ENCODE results near the gene NTN4.
"Not testable (repeated sequence)": the region's sequence is repeated elsewhere in the genome, so short reads cannot be mapped to it uniquely, and the experiment has no call there.

Gene NTN4

DNA sequence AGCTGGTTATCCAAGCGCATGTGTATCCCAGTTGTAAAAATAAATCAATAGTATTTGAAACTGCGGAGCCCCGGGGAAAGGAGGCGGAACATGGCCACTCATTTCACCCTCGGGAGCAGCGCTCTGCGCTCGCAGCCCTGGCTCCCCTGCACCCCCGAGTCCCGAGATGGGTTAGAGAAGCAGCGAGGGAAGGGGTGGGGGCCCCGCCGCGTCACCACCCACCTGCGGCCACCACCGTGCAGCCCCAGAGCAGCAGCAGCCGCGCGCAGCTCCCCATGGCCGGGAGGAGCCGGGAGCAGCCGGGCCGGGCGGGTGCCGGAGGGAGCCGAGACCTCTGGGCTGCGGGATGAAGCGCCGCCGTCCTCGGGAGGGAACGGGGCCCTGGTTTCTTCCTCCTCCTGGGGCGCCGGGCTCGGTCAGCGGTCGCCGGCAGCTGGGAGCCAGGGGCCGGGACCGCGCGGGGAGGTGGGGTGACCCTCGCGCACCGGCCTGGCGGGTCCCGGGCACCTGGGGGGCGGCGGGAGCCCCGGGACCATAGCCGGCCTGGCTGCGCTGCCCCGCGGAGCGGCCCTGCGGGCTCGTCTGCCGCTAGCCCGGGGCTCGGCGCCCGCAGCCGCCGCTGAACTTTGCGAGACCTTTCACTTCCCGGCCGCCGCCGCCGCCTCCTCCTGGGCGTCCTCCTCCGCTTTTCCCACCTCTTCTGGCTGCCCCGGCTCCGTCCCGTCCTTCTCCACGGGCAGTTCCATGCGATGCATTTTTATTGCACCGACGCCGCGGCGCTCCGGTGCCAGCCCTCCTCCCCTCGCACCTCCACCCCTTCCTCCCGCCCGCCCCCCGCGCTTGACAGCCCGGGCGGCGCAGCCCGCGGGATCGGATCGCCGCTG, at the start of gene NTN4:
TSS of gene NTN4 (minus strand) at position 732 of the 884 bp plus-strand sequence. CDS start at position 277, 455 bp downstream.
- DNase-seq (ENCODE audit: low spot score) = no peak

DNA sequence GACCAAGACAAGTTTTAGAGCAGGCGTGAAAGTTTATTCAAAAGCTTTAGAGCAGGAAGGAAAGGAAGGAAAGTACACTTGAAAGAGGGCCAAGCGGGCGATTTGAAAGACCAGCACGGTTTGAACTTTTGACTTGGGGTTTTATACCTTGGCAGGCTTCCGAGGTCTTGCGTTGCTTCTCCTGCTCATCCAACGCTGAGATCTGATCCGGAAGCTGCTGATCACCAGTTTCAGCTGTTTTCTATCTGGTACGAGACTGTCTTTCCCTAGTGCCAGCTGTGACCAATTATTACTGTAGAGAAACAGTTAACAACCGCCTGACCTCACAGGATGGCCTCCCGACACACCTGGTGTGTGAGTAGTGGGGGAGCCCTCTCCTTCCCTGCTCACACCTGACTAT, 47.6 kb upstream of the NTN4 start:
- no peak for DNase-seq (ENCODE audit: low spot score)

DNA sequence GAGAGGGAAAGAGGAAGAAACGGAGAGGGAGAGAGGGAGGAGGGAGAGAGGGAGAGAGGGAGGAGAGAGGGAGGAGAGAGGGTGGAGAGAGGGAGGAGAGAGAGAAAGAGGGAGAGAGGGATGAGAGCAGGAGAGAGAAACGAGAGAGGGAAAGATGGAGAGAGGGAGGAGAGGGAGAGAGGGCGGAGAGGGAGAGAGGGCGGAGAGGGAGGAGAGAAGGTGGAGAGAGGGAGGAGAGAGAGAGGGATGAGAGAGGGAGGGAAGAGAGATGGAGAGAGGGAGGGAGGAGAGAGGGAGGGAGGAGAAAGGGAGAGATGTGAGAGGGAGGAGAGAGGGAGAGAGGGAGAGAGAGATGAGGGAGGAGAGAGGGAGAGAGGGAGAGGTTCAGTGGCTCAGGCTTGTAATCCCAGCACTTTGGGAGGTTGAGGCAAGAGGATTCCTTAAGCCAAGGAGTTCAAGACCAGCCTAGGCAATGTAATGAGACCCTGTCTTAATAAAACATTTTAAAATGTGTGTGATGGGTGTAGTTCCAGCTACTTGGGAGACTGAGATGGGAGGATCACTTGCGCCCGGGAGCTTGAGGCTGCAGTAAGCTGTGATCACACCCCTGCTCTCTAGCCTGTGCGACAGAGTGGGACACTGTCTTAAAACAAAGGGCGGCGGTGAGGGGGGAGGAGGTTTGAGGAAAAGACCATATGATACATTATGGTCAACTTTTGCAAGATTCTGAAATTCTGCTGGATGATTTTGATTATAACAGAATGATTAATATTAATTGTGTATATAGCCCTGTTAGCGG, 46.9 kb upstream of the NTN4 start:
- DNase-seq (ENCODE audit: low spot score) = no peak

DNA sequence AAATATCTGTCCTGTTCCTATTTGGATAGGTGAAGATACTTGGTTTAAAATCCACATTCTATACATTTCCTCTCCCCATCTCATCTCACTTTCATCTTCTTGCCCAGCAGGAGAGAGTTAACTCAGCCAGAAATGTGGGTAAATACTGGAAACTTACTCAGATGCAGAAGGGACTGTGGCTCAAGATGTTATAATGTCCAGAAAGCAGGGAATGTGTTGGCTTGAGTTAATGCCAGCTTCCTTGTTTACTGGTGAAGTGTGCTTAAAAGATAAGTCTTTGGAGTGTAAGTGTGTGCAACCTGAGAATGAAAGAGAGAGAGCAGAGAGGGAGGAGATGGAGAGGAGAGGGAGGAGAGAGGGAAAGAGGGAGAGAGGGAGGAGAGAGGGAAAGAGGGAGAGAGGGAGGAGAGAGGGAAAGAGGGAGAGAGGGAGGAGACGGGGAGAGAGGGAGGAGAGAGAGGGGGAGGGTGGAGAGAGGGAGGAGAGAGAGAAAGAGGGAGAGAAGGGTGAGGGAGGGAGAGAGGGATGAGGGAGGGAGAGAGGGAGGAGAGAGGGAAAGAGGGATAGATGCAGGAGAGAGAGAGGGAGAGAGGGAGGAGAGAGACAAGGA, 46.2 kb upstream of the NTN4 start:
- DNase-seq (ENCODE audit: low spot score) = no peak

DNA sequence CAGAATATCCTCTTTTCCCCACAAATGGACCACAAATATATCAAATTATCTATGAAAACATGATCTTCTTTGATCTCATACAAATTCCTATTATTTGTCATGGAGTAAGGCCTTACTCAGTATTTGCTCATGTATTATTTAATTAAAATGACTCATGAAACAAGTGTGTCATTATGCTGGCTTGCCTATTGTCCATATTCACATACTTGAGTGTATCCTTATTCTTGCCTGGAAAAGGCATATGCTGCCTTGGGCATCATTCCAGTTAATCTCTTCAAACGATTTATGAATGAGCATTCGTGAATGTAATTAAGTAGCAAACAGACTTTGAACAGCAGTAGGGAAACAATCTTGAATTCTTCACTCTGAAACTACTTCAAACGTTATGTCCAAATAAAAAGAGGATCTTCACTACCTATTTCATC, 45.6 kb upstream of the NTN4 start:
- no peak for DNase-seq (ENCODE audit: low spot score)

DNA sequence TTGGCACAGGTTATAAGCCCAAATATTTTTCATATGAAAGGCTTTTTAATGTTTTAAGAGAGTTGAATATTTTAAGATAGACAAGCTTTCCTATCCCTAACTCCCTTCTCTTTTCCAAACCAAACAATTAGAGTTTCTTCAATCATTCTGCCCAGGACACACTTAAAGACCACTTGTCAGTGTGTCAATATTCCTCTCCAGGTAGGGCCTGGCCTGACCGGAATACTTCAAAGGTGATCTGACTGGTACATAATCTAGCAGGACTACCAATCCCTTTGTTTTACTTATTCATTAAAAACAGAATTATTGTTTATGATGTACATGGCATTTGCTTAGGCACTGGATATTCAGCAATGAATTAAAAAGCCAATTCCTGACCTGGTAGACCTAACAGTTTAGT, 44.0 kb upstream of the NTN4 start:
- DNase-seq (ENCODE audit: low spot score) = no peak

DNA sequence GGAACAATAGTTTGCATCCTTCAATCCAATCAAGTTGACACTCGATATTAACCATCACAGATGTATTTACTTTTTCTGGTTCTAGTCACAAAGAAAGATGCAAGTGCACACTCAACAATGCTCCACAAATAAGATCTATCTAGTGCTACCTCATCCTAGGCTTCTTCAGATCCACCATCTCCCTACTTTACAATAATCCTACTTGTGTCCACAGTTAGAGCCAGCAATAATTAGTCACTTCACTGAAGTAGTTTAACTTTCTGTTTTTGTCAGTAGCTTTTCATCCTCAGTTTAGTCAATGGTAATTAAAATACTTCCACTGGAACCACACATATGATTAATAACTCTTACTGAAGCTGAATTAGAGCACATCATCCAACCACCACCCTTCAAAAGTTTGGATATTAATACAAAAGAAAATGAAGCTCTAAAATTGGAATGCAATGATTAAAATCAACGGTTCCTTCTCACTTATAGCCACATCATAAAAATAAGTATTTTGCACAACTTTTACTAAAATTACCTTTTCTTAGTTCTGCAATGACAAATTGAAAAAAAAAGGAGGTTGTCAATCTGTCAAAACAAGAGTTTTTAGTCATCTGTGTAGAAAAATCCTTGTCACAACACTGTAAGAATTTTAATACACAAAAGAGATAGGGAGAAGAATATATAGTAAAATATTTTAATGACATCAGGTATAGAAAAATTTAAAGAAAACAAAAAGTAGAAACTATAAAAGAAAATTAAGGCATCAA, 39.9 kb upstream of the NTN4 start:
- no peak for DNase-seq (ENCODE audit: low spot score)

DNA sequence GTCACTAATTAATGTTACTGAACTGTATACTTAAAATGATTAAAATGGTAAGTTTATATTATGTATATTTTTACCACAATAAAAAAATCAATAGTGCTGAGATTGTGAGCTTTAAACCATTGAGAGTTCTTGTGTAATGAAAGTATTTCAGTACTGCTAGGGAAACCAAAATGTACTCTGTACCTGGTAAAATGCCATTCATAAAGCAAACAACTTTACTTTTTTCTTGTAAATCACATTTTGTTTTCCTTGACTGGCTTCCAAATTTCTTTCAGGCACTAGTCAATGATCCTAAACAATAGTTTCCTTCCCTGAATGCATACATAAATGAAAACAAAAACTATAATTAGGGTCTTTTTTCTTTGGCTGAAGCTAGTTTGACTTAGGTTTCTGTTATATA, 38.8 kb upstream of the NTN4 start:
- no peak for DNase-seq (ENCODE audit: low spot score)

DNA sequence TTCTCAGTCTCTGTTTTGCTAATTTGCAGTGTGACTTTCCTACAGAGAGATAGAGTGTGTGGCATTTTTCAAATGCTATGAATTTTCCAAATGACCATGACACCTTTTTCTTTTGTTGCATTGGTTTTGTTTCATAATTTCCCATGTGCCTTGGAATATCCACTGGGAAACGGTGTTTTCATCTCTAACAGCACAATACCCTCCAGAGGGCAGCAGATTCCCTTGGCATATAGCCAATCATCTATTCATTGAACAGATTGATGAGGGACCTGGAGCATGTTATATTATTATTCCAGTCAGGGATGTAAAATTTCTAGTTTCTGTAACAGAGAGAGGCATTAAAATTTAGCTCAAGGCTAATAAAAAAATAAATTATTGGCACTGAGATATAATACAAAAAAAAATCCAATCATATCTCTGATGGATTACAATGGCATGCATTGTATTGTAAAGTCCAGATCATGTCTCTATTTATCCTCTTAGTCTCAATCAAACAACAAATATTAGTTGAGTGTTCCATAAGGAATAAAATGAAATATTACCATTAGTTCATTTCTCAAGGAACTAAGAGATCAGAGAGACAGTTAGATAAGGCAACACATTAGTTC, 29.6 kb upstream of the NTN4 start:
- peak; percentile 38 for DNase-seq (ENCODE audit: low spot score)

DNA sequence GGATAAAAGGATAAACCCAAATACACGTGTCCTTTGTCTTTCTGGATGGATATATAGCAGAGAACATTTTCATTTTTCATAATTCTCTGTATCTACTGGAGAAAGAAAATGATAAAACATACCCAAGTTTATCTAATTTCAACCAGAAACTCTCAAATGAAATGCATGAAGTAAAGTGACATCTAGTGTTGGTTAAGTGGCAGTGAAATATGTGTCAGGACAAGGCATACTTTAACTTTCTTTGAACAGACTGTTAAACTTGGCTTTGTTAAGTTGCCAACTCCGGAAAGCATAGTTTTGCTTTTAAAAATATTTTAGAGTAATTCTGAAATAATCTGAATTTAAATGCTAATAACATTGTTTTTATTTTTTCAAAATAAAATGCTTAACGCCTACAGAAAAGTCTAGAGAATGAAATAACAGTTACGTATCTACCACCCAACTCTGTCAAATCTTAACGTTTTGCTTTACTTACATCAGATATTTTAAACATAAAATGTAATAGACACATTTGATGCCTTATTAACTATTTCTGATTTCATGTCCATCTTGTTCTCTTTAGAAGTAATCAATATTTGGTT, 25.2 kb upstream of the NTN4 start:
- DNase-seq (ENCODE audit: low spot score) = peak; percentile 24

DNA sequence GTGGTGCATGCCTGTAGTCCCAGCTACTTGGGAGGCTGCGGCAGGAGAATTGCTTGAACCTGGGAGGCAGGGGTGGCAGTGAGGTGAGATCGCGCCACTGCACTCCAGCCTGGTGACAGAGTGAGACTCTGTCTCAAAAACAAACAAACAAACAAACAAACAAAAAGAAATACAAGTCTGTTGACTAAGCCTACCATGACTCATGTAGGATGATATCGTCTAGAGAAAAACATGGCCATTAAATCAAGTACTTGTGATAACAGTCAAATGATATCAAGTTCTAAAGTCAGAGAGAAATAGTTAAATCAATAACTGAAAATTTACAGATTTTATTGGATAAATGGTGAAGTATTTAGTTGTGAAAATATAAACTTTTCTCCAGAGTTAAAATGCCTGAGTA, 21.6 kb upstream of the NTN4 start:
- DNase-seq (ENCODE audit: low spot score) = not testable (repeated sequence)

DNA sequence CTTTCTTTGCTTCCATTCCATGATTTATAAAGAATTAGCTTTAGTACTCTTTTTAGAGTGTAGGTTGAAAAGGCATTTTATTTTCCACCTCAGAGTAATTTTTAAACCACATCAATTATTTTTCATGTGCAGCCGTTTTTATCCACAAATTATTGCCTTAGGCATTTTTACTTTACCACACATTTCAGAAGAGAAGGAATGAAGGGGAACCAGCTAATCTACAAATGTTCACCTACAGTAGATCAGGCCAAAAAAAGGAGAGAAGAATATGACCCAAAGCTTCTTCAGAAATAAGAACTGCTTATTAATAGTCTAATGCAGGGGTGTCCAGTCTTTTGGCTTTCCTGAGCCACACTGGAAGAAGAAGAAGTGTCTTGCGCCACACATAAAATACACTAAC, 19.8 kb upstream of the NTN4 start:
- no peak for DNase-seq (ENCODE audit: low spot score)

DNA sequence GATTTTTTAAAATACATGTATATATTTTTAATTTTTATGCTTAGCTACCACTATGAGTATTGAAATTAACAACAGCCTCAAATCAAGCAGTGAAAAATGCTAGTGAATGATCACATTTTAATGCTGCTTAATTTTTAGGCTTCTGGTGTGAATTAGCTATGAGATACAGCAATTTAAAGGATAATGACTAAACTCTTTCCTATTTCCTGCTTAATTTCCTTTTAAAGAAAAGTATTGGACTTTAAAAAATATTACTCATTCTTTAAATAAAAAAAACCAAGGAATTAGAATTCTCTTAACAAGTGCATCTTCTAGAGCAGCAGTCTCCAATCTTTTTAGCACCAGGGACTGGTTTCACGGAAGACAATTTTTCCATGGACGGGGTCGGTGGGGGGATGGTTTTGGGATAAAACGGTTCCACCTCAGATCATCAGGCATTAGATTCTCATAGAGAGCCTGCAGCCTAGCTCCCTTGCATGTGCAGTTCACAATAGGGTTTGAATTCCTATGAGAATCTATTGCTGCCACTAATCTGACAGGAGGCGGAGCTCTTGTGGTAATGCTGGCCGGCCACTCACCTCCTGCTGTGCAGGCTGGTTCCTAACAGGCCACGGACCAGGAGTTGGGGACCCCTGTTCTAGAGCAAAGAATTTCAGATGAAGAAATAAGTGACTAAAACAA, 18.6 kb upstream of the NTN4 start:
- no peak for DNase-seq (ENCODE audit: low spot score)

DNA sequence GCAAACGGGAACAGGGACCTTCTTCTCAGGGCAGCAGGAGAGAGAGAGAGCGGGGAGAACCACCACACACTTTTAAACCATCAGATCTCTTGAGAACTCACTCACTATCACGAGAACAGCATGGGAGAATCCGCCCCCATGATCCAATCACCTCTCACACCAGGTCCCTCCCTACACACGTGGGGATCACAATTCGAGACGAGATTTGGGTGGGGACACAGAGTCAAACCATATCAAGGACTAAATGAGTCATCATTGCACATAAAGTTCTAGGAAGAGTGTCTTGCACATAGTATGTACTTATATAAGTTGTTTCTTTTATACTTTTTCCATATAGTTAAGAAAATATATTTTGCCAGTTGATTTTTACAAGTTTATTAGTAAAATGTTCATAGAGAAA, 17.6 kb upstream of the NTN4 start:
- no peak for DNase-seq (ENCODE audit: low spot score)

DNA sequence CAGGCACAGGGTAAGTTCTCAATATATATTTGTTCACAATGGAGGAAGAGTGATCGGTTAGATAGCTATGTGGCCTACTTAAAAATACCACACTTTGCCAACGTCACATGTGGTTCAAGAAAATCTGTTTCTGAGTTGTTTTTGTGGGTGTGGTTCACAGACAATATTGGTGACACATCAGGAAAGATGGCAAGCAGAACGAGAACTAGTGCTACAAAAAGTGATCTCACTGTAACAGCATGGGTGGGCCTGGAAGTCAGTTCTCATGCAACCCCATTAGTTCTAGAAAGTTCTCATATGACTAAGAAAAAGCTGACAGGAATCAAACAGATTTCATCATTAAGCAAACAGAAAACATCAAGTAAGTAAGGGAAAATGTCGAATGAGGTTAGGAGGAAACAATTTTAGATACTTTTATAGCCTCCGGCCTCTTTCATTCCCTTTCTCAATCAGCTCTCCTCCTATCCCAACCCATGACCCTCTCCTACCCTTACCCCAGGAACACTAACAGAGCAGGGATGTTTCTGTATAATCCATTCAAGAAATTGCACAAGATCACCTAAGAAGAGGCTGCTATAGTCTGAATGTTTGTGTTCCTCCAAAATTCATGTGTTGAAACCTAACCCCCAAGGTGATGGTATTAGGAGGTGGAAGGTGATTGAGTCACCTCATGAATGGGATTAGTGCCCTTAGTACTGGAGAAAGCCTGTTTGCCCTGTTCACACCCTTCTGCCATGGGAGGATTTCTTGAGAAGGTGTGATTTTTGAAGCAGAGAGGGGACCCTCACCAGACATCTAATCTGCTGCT, 15.5 kb upstream of the NTN4 start:
- no peak for DNase-seq (ENCODE audit: low spot score)

DNA sequence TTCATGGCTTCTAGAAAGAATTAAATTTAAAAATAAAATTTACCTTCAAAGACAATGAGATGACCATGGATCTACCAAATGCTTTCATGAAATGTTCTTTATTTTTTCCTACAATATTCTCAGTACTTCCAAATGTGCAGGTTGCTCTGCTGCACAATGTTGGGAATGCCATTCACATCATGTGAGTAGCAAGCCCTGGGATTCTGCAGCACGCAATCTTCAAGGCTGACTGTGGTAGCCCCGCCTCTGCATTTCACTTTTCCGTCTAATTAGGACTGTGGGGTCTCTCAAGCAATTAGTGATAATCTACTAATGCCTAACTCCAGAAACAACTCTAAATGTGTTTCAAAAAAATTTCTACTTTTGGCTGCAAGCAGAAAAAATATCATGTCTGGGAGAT, 13.7 kb upstream of the NTN4 start:
- DNase-seq (ENCODE audit: low spot score) = no peak

DNA sequence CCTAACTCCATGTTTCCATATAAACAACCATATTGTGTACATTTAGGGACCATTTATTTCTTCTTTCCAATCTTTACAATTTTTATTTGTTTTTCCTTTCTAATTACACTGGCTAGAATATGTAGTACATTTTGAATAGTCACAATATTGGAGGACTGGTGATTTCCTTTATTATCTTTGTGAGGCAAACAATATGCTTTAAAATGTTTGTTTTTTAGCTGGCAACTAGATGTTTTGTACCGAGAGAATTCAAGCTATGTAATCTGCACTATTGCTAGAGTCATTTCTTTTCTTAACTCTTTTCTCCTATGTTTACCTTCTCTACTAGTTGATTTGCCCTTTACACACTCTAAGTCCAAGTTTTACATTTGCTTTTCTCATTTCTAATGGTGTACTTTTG, 13.3 kb upstream of the NTN4 start:
- DNase-seq (ENCODE audit: low spot score) = no peak

DNA sequence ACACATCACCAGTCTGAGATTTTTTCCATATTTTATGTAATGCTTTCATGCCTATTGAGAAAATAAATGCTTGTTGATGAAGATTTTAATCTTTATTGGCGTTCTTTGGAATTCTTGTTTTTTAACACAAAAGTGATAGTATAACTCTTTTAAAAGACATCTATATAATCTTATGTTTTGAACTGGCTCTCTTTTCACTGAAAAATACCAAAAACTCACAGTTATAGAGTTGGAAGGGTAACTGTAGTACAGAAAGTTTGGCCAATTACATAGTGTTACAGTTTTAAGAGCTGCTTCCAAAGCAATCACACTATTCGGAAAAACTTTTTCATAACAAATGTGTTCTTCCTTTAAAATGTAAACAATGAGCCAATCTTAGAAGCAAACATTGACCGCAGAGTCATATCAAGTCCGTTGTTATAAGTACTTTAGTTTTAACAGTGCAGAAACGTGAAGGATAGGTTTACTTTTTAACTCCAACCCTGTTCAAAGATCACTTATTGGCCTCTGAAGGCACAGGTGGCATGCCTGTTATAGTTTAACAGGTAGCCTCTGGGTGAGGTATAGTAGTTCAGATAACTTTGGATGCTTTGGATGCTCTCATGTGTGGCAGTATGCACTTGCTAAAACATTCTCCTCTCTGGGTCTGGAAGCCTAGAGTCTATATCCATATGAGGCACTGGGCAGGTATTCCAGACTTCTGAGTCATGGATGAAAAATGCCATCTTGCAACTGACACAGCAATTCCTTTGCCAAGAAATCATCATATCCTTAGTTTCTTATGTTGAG, 12.1 kb upstream of the NTN4 start:
- no peak for DNase-seq (ENCODE audit: low spot score)

DNA sequence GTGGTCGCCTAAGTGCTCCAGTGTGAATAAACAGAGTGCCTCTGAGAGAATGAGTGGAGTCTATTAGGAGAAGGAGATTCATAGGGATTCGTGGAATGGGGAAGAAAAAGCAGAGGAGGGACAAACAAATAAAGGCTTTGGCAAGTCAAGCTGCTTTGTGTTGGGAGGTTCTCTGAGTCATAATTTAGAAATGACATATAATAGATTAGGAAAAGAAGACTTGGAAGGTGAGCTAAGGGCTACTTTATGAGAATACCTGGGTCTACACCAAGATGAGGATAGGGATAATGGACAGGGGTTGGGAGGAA, 6.4 kb upstream of the NTN4 start:
- no peak for DNase-seq (ENCODE audit: low spot score)

All from cerebellar cortex (tissue), 1 donor.